Endothelial cell of umbilical vein (primary cell): ENCODE measurements around the gene UNC93B1. TPM values are rescaled to one million over a fixed set of nuclear protein-coding genes. Genes with fewer than 3 reads are reported as not detected.
"Not testable (repeated sequence)": the region's sequence is repeated elsewhere in the genome, so short reads cannot be mapped to it uniquely, and the experiment has no call there.

Experiments
- BruUV-seq: library from RNA; stranded (reverse); fragments of 400-500 nt; replicated peaks from 2 replicates; lab custom pipeline; 2021; lab: Mats Ljungman, UMichigan
- CTCF ChIA-PET: fragments of 300-600, 350-600 bp; sonication (Branson Sonifier 250); formaldehyde crosslinking; loops from one replicate; lab custom pipeline; 2021; ENCODE audit warnings: antibody characterized with exemption, inconsistent platforms; lab: Charles Lee
- POLR2A ChIA-PET: fragments of 300-600, 350-600 bp; sonication (Branson Sonifier 250); formaldehyde crosslinking; loops from one replicate; lab custom pipeline; 2021; ENCODE audit warnings: antibody characterized with exemption, inconsistent platforms; lab: Charles Lee
- DNase-seq: peaks from one replicate; pipeline ENCODE4 v3.0.0-alpha.2; 2011; ENCODE audit warnings: low read depth, low spot score
- FAIRE-seq: peaks from 2 replicates; lab custom pipeline; 2011; peaks lifted over from hg19 to GRCh38; lab: Jason Lieb, UNC
- H2AFZ ChIP-seq: 2 replicates; pipeline ENCODE4 v1.6.0; 2012; ENCODE audit warnings: low read depth, low read length, control low read depth, inconsistent platforms
- H3K27ac ChIP-seq: 2 replicates; pipeline ENCODE4 v1.5.1; 2011; ENCODE audit warnings: low read depth, mild to moderate bottlenecking, control low read depth, low read length, moderate library complexity; ENCODE audit not compliant: insufficient read depth
- H3K27me3 ChIP-seq, 2 experiments: 2 replicates each; pipeline versions ENCODE4 v1.6.0 to v1.6.1; 2011; ENCODE audit warnings: low read length in 2 of 2, mixed read lengths in 1 of 2; ENCODE audit not compliant: control insufficient read depth in 2 of 2, insufficient read depth in 2 of 2
- H3K36me3 ChIP-seq, 2 experiments: 2 replicates in 1 of 2; 3 replicates in 1 of 2; pipeline ENCODE4 v1.5.1; 2011; ENCODE audit warnings: low read length in 2 of 2, mild to moderate bottlenecking in 1 of 2, moderate library complexity in 1 of 2; ENCODE audit not compliant: control insufficient read depth in 2 of 2, insufficient read depth in 2 of 2; ENCODE audit errors: extremely low read depth in 1 of 2
- H3K4me1 ChIP-seq: 3 replicates; pipeline ENCODE4 v1.5.1; 2011; ENCODE audit warnings: mild to moderate bottlenecking, low read length; ENCODE audit not compliant: control insufficient read depth, insufficient read depth; ENCODE audit errors: extremely low read depth
- H3K4me2 ChIP-seq: 2 replicates; pipeline ENCODE4 v1.6.1; 2011; ENCODE audit warnings: low read length, control low read depth, mixed read lengths; ENCODE audit not compliant: insufficient read depth
- H3K4me3 ChIP-seq, 3 experiments: fragments of 200-600 bp in 1 of 3; sonication (generic), shearing (Covaris generic) in 1 of 3; replicated peaks in 1 of 3; 2 replicates each; pipeline ENCODE4 v1.5.1; 2011 to 2016; ENCODE audit warnings: control low read depth in 3 of 3, low read length in 3 of 3, mild to moderate bottlenecking in 2 of 3, inconsistent platforms in 1 of 3, low read depth in 1 of 3, moderate library complexity in 1 of 3; ENCODE audit not compliant: insufficient read depth in 1 of 3
- H3K79me2 ChIP-seq: 2 replicates; pipeline ENCODE4 v1.6.0; 2012; ENCODE audit warnings: low read length, inconsistent platforms; ENCODE audit not compliant: control insufficient read depth, insufficient read depth
- H3K9ac ChIP-seq: replicated peaks from 2 replicates; pipeline ENCODE3; 2011; ENCODE audit warnings: low read length, control low read depth; ENCODE audit not compliant: insufficient read depth; ENCODE audit errors: extremely low read depth
- H3K9me1 ChIP-seq: replicated peaks from 3 replicates; pipeline ENCODE4 v1.6.0; 2011; ENCODE audit warnings: mild to moderate bottlenecking, low read length; ENCODE audit not compliant: control insufficient read depth, insufficient read depth; ENCODE audit errors: extremely low read depth
- H3K9me3 ChIP-seq: replicated peaks from 2 replicates; pipeline ENCODE4 v1.5.1; 2012; ENCODE audit warnings: low read length, inconsistent platforms; ENCODE audit not compliant: control insufficient read depth, insufficient read depth
- H4K20me1 ChIP-seq: replicated peaks from 2 replicates; pipeline ENCODE3; 2011; ENCODE audit warnings: mild to moderate bottlenecking, low read length; ENCODE audit not compliant: control insufficient read depth, insufficient read depth; ENCODE audit errors: extremely low read depth
- CTCF ChIP-seq, 2 donors: IDR thresholded peaks; 1 replicate in 1 of 2; 2 replicates in 1 of 2; pipeline ENCODE4 v1.5.1; 2011; ENCODE audit warnings: low read length in 2 of 2, mild to moderate bottlenecking in 2 of 2, moderate library complexity in 2 of 2, control low read depth in 1 of 2, inconsistent platforms in 1 of 2, low read depth in 1 of 2; ENCODE audit not compliant: insufficient read depth in 1 of 2; ENCODE audit errors: extremely low read depth in 1 of 2
- dilution Hi-C: fragments of 300-500 bp; cut with MboI; formaldehyde crosslinking; loops from one replicate; pipeline ENCODE4 v1.15.0; 2019; ENCODE audit warnings: low sequenced_read_pairs; ENCODE audit not compliant: extremely low pct_ligation_motif_present
- intact Hi-C: fragments of 100-400 bp; cut with micrococcal nuclease; formaldehyde crosslinking; loops from one replicate; pipeline ENCODE4 v1.10.0; 2022
- polyA plus RNA-seq, 4 experiments: library from polyadenylated mRNA; depleted of rRNA in 3 of 4; stranded (reverse) in 3 of 4; unstranded in 1 of 4; fragments of >200 nt; gene quantifications; 2 replicates each; pipeline versions ENCODE4 v1.2.1 to v1.2.3, GENCODE V29; 2011 to 2012; ENCODE audit warnings: missing spikeins in 1 of 4
- total RNA-seq: library from RNA; stranded (reverse); gene quantifications from 2 replicates; pipeline ENCODE4 v1.2.3, GENCODE V29; 2021

UNC93B1 gene
- total and polyA plus RNA-seq, 2 donors (not counting 3 experiments of a cell fraction or from before 2014, with no cell fraction given) = 10.6 to 18.9 TPM

- dilution Hi-C loops, H3K4me1 ChIP-seq, H3K9ac ChIP-seq, H3K27ac ChIP-seq, BruUV-seq, intact Hi-C loops, H3K79me2 ChIP-seq, POLR2A ChIA-PET, H3K27me3 ChIP-seq, H4K20me1 ChIP-seq, H3K36me3 ChIP-seq, H3K9me1 ChIP-seq, H3K9me3 ChIP-seq: not testable (repeated sequence)
- peak; percentile 66 for DNase-seq
- Histone ChIP-seq H2AFZ (peak overlapping the region; percentile 84), H3K4me3 (peak overlapping the region in 2 of 3 experiments; percentile 16), H3K4me2 (peak overlapping the region; percentile 62)
- peak; percentile 66 for FAIRE-seq
- CTCF ChIA-PET = interaction anchor here (0.6 to 2.2 kb wide), 19 partner anchors 8 to 846 kb away, joined by 3 to 20 read pairs (median 4); partner anchors contain the start of gene NUDT8
- peak; percentile 59 to 71 for TF ChIP-seq CTCF (IDR thresholded peaks at IDR 0.05; ENCODE audit: extremely low read depth in 1 of 2, insufficient read depth in 1 of 2, low read depth in 1 of 2, low read length in 2 of 2)
Measured at GRCh38 chr11:67955461-67956007, 48.4 kb downstream of the UNC93B1 start.

GRCh38 chr11:67954971-67955370 is 48.9 kb downstream of the UNC93B1 start:
- FAIRE-seq, POLR2A ChIA-PET, dilution Hi-C loops, H3K4me2 ChIP-seq, DNase-seq, H3K79me2 ChIP-seq, intact Hi-C loops, H3K9me3 ChIP-seq, BruUV-seq, H3K4me3 ChIP-seq, H3K27me3 ChIP-seq, H4K20me1 ChIP-seq, H3K4me1 ChIP-seq, H2AFZ ChIP-seq, H3K9me1 ChIP-seq, H3K9ac ChIP-seq, H3K27ac ChIP-seq, H3K36me3 ChIP-seq: not testable (repeated sequence)
- CTCF ChIA-PET = interaction anchor here (1.1 to 2.2 kb wide), 15 partner anchors 8 to 846 kb away, joined by 3 to 20 read pairs (median 4); partner anchors contain the start of gene NUDT8

GRCh38 chr11:67954251-67954650 is 49.6 kb downstream of the UNC93B1 start:
- DNase-seq, CTCF ChIA-PET, H4K20me1 ChIP-seq, H3K9me3 ChIP-seq, H3K27ac ChIP-seq, dilution Hi-C loops, H3K9me1 ChIP-seq, POLR2A ChIA-PET, H2AFZ ChIP-seq, H3K4me2 ChIP-seq, BruUV-seq, H3K4me1 ChIP-seq, intact Hi-C loops, H3K27me3 ChIP-seq, FAIRE-seq, H3K79me2 ChIP-seq, H3K4me3 ChIP-seq, H3K9ac ChIP-seq, H3K36me3 ChIP-seq: not testable (repeated sequence)
